CD4-positive, alpha-beta T cell treated with Interleukin-15 for 4 hours (primary cell): Measurements from ENCODE around the gene S100A4.
A peak's percentile ranks its signal among the peaks of the same experiment; 100 is the strongest.

ENCODE experiments used
- DNase-seq: peaks from one replicate; pipeline ENCODE4 v3.0.0-alpha.2; 2020; ENCODE audit warnings: low spot score

The S100A4 gene

DNA sequence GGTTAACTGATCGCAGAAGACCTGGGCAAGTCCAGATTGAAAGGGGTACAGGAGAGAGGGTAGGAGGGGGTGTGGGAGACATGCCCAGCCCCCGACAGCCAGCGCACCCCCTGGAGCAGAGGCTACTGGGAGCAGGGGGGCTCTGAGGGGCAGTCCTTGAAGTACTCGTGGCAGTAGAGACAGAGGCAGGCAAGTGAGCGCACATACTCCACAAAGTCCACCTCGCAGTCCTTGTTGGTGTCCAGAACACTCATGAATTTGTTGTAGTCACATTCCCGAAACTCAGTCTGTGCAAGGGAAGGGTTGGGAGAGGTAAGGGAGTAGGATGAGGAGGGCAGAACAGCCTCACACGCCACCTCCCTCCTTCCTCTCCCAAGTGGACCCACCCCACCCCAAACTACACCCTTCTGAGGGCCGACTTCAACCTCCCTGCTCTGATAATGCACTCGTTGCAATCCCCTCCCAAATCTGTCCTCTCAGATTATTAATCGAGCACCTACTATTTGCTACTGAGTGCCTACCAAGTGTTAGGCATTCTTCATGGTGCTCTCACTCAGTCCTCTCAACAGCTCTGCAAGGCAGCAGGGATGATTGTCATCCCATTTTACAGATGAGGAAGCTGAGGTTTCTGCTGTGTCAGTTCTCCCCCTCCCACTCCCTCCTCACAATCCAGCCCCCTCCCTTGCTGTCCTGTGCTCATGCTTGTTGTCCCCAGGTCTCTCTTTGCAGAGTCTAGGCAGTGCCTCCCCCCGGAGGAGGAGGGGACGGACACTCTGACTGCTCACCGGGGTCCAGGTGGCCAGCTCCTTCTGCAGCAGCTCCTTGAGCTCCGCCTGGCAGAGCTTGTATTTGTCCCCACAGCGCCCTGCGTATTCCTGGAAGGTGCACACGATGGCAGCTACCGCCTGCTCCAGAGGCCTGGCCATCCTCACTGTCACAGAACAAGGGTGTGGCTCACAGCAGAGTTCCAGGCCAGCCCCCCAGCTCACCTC is 2.2 kb upstream of the S100A4 start:
- no peak for DNase-seq

DNA sequence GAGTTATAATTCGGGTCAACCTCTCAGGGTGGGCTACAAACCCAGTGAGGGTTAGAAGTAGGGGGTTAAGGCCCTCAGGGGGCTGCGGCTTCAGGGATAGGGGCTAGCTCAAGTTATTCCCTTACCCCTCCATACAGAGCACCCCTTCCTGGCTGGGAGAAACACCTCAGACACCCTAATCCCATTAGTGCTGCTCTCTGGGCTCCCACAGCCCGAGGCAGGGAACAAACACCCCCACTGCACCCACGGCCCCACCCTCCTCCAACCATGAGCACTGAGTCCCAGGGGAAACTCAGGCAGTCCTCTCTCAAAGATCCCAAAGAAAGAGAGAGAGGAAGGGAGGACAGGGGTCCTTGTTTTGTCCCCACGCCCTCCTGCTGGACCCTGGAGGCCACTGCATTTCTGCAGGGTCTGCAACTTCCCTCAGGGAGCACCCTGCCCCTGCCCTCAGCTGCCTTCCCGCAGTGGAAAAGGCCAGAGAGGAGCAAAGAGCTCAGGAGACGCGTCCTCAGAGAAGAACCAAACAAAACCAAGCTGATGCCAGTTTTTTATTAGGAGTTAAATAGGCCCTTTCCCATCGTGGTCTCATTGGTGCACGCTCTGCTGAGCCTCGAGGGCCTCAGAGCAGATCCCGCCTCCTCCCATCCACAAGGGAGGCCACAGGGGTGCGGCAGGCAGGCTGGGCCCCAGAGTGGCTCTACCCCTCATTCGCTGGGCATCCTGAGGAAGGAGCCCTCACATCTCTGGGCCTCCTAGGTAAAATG is 1.4 kb upstream of the S100A4 start:
- DNase-seq: no peak

DNA sequence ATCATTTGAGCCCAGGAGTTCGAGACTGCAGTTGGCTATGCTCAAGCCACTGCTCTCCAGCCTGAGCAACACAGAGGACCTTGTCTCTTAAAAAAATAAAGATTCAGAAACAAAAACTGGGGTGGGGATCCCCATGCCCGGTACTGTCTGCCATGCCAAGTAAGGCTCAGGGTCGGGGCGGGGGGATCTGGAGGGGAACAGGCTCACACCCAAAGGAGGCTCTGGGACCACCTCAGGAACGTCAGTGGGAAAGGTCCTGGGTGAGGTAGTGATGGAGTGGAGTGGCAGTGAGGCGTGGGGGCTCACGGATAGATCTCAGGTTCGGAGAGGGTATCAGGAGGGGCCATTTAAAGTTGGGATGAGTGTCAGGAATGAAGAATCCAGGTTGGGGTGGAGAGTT is 765 bp upstream of the S100A4 start:
- no peak for DNase-seq

DNA sequence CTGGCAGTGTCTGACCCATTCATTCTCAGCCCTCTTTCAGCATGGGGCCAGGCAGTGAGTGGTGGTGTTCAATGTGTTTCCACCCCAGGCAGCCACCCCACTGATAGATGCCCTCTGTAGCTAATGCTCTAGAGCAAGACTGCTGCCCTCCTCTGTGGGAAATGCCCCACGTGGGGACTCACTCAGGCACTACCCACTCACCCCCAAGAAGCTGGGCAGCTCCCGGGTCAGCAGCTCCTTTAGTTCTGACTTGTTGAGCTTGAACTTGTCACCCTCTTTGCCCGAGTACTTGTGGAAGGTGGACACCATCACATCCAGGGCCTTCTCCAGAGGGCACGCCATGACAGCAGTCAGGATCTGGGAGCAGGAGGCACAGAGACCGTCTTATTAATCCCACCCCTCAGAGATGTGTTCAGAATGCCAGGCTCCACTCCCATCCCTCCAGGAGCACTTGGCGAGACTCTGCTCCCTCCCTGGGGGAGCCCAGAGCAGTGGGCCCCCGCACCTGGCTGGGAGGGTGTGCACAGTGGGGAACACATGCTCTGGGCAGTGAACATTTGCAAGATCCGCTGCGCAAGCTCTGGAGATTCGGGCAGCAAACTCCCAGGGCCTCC is 1.0 kb downstream of the S100A4 start:
- DNase-seq: no peak

DNA sequence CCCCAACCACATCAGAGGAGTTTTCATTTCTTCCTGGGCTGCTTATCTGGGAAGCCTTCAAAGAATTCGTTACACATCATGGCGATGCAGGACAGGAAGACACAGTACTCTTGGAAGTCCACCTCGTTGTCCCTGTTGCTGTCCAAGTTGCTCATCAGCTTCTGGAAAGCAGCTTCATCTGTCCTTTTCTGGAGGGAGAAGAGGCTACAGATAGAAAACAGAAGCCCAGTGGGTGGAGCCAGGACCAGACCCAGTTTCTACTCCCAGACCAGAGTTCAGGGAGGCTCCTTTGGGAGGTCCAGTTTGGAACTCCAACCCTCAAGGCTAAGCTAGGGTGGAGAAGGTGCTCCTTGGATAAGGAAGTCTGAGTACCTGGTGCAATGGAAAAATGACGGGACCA is 1.9 kb downstream of the S100A4 start:
- no peak for DNase-seq

DNA sequence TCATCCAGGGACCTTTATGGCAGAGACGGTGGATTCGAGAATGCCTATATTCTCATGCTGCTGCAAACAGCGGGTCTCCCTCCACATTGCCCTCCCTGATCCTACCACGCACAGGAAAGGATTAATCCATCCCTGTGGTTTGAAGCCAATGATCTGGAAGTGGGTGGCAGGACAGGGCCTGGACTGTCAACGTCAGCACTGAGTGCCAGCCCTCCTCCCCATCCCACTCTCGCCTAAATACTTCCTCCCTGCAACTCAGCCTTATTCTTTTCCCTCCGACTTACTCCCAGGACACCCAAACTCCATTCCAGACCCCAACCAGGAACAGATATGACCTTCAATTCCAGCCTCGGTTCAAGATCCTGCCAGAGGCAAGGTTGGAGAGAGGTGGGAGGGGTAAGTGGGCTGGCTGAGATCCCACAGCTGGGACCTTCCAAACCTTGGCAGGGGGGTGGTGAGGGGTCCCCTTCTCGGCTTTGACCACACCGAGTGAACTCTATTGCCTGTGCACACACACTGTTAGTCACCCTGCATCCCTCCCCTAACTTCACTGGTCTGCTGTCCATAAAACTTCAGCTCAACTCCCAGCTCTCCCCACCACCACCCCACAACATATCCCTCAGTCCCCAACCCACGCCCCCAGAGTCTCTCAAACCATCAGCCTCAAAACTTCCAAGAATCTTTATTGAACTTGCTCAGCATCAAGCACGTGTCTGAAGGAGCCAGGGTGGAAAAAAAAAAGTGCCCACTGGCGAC is 2.5 kb downstream of the S100A4 start:
- no peak for DNase-seq

DNA sequence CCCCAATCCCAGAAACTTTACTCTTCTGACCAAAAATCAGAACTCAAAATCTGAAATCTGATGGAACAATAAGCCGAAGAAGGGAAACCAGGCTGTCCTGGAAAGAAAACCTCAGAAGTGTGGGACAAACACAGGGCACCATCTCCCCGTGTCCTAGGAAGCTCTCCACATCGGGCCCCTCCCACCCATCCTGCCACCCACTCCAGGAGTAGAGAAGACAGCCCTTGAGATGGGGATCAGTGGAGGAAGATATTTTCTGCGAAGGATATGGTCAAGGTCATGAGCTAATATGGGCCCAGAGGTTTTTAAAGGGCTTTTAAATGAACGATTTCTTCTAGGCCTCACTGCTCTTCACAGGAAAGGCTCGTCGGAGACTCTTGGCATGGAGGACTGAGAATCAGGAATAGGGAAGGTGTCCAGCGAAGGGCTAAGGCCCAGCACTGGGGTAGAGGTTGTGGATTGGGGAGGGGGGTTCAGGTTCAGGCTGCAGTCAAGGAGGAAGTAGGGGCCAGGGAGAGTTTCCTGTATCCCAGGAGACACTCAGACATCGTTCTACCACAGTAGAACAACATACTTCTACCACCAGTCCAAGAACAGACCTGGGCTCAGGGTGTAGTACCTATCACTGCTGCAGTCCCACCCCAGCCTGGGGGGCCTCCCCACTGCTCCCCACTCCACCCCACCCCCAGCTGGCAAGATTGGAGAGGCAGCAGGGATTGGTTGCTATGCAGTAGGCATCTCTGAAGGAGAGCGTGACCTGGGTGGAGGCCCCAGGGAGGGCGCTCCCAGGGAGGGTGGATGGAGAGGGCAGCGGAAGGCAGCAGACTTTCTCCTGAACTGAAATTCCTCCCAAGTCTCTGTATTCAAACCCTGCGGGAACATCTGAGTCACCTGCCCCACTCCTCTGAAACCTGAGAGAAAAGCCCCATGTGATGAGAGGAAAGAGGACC is 3.7 kb downstream of the S100A4 start:
- DNase-seq: no peak

DNA sequence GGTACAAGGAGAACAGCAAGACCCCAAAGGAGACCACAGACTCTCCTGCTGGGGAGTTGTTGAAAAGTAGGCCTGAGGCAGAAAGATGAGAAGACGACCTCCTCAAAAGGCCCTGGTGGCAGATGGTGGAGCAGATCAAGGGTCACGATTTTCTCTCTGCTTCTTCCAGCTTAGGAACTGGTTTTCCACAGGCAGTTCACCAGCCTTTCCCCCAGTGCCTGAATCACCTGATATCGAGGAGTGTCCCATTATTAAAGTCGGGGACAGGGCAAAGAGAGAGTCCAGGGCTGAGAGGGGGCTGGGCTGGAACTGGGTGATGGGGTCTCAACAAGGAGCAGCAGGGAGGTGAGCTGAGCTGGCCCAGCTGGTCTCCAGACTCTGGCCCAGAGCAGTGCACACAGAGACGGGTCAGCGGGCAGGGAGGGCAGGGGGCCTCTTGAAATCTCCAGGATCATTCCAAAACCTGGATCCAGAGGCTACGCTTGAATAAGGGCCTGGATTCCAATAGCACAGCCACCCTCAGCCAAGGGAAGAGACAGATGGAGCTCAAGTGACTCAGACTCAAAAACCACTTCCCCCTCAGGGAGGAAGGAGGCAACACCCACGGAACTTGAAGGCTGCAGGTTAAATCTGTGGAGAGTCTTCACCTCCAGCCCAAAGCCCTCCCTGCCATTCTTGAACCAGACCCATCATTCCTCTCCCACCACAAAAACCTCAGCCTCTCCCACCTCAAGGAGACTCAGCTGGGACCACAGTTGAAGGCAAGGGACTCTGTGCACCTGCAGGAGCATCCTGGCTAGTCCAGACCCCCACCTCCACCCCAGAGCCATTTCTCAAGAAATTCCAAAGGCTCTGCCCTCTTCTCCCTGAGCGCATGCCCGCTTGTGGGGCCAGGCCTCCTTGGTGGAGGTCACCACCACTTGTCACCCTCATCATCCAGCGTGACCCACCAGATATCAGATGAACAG is 4.9 kb downstream of the S100A4 start, which contains the start of gene S100A5:
Gene S100A5 (minus strand): TSS at position 541 of the 968 bp plus-strand sequence. CDS start 743 bp downstream, outside the sequence.
- DNase-seq: peak; percentile 80

DNA sequence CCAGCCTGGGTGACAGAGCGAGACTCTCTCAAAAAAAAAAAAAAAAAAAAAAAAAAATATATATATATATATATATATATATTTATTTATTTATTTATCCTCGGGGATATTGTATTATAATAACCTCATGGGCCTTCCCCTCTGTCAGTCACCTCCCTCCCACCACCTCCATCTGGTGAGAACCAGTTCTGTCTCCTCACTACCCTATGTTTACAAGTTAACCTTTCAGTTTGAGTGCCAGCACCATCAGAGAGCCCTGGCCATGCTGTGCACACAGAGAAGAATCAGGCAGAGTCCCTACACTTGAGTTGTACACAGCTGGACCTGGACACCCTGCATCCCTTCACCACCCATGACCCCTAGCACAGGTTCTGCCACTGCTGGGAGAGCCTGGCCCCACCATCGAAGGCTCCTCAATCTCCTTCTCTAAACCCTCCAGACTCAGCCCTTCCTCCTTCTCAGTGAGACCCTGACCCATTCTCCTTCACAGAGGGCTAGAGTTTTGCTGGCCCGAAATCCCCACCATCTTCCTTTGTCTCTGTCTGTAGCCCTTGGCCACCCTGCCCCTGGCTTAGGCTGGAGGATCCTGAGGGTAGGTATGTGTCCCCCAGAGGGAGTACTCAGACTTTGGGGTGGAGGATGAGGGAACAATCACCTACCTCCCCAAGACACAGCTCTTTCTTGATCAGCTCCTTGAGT is 6.1 kb downstream of the S100A4 start:
- DNase-seq: no peak

DNA sequence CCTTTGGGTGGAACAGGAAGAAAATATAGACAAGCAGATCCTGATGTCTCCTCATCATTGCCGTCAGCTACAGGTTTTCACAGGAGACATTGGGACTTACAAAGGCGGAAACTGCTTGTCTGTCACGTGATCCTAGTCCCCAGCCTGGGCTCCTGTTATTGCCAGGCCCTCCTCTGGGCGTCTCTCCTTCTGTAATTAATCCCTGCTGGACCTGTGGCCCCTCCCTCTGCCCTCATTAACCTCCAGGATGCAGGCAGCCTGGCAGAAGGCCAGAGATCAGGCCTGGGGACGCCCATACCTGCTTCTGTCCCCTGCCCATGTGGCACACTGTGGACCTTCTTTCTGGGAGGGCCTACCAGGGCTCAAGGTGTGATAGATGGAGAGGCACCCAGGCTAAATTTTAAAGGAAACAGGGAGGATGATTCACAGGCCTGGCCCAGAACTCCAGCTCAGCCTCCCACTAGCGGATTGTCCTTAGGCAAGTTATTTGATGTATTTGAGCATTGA is 7.2 kb downstream of the S100A4 start:
- no peak for DNase-seq

DNA sequence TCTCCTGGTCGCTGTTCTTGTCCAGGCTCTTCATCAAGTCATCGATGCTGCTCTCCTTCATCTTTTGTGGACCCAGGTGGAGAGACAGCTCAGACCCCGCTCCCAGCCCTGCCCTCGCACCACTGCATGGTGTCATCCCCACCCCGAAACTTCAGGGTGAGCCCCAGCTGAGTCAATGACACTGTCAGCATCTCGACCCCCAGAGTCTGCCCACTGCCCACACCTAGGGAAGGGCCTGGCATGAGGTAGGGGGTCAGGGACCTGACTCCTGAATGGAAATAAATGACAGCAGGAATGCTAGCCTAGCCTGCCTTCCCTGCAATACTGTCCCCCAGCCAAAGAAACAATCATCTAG is 8.3 kb downstream of the S100A4 start:
- no peak for DNase-seq

DNA sequence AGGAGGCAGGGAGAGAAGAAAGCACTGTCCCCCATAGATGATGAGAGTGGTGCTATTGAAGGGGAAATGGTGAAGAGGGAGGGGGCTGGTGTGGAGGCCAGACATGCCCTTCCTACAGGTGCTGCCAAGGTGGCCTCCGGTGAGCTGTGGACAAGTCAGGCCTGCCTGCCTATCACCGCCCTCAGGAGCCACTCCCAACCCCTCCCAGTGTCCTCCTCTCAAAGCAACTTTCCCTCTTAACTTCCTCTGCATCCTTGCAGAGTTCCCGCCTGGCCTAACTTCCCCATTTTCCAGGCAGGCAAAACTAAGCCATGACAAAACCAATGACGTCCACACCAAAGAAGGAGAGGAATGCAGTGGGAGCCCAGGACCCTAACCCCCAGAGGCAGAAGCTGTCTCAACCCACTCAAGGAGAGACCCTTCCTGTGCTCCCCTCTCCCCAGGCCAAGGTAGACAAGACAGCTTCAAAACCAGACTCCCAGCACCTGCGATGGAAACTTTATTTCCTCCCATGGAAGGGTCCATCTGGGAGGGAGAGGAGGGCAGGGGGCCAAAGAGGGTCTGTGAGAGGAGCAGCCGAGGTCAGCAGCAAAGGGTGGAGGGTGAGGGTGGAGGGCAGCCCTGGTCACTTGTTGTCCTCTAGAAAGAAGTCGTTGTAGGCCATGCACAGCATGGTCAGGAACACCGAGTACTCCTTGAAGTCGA is 8.8 kb downstream of the S100A4 start:
- DNase-seq: no peak

DNA sequence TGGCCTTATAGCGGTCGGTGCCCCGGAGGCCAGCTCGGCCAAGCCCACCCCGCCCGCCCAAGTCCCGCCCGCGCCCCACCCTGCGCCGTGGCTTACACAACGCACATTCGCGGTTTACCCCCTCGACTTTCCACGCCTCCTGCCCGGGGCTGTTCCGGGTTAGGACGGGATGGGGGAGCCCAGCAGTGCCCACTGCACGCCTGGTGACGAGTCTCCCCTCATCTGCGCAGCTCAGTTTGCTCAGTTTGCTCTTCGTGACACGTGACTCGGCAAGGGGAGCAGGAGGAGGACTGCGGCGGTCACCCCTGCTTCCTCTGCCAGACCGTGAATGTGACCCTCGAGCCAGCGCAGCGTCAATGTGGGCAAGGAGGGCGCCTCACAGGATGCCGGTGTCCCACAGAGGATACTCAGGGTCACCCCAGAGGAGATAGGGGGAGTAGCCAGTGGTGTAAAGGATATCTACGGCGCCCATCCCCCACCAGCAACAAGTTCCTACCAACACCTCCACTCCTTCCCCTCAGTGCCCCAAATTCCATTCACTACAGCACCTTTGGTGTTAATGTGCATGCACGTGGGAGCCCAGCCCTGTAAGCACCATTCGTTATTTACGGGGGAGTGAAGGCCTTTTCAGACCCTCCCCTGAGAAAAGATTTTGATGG is 9.5 kb downstream of the S100A4 start:
- peak; percentile 88 for DNase-seq

DNA sequence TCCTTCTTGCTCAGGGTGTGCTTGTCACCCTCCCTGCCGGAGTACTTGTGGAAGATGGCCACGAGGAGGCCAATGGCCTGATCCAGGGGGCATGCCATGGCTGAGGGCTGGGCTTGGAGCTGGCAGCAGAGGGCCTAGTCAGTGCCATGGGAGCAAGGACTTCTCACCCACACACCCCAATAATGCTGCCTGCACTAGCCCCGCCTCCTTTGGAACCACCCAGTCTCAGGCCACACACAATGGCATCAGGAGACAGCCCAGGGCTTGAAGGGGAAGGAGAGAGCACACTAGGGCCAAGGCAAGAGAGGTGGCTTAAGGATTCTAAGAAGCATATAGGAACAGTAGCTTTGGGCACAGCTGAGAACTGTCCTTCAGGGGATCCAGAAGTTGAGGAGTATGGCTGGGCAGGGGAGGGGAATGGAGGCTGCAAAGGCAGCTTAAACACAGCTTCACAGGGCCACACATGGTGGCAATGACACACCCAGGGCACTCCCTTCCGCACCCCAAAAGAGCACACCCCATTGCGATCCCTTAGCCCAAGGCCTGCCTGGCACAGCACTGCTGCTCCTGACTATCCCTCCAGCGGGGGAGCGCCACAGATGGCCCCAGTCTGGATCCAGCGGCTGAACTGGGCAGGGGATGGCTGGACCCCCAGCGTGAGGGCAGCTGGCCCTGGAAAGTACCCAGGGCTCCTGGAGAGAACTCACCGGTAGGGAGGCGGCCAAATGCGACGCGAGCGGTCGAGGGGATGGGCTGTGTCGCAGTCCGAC is 10.2 kb downstream of the S100A4 start, which contains the start of gene S100A6:
Gene S100A6 (minus strand): TSS at position 750 of the 770 bp plus-strand sequence. CDS start 652 bp downstream, at position 98.
- DNase-seq: peak; percentile 65

DNA sequence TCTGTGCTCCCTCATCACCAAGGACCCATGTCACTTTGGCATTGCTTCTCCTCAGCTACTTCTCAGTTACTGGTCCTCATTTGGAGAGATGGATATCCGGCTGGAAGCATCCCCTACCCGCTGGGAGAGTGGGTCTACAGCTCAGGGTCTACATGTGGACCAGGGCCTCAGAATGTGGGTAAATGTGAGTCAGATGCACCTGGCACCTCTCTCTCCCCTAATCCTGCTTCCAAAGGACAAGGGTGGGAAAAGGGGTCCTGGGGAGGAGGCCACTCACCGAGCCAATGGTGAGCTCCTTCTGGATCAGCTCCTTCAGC is 10.7 kb downstream of the S100A4 start:
- no peak for DNase-seq

DNA sequence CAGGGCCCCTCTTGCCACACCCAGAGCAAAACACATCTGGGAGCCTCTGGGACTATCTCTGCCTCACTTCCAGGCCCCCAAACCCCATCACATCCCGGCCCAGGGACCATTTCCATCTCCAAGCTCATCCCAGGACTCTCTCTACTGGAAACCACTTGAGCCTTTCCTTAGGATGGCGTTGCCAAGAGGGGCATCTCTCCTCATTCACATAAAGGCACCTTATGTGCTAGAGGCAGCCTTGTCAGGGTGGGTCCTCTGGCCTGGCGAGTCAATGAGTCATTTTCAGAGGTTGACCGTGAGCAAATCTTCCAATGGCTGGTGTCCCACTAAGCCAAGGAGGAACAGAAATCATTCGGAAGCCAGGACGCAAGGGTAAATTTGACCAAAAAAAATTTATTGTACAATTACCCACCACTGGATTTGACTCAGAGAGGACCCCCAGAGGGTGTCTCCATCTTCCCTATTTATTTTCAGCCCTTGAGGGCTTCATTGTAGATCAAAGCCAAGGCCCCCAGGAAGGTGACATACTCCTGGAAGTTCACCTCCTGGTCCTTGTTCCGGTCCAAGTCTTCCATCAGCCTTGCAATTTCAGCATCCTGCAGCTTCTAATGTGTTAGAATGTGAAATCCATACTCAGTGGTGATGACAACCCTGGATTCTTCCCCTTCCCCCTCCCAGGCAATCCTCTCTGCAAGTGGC is 11.2 kb downstream of the S100A4 start:
- no peak for DNase-seq
